DOHH2 (cell line): ENCODE results near the gene FARS2.

Source experiments
- H3F3A ChIP-seq: fragments of 200-600 bp; sonication (generic), shearing (Covaris generic); 2 replicates; pipeline ENCODE4 v1.6.0; 2016; ENCODE audit warnings: antibody characterized with exemption, mild to moderate bottlenecking; ENCODE audit not compliant: control insufficient read depth, insufficient read depth
- H3K27ac ChIP-seq: fragments of 200-600 bp; sonication (generic); 2 replicates; pipeline ENCODE4 v1.5.1; 2014; ENCODE audit warnings: low read depth, mild to moderate bottlenecking, low read length, moderate library complexity
- H3K27me3 ChIP-seq: fragments of 200-600 bp; sonication (generic); 2 replicates; pipeline ENCODE4 v1.6.1; 2014; ENCODE audit warnings: mild to moderate bottlenecking, low read length, mixed read lengths; ENCODE audit not compliant: control insufficient read depth
- H3K36me3 ChIP-seq: fragments of 200-600 bp; sonication (generic); 2 replicates; pipeline ENCODE4 v1.6.1; 2014; ENCODE audit warnings: mild to moderate bottlenecking, low read length, moderate library complexity, mixed read lengths; ENCODE audit not compliant: control insufficient read depth
- H3K4me1 ChIP-seq: fragments of 200-600 bp; sonication (generic); 2 replicates; pipeline ENCODE4 v1.6.1; 2014; ENCODE audit warnings: mild to moderate bottlenecking, low read length, mixed read lengths; ENCODE audit not compliant: control insufficient read depth
- H3K4me2 ChIP-seq: fragments of 200-600 bp; sonication (generic); 2 replicates; pipeline ENCODE4 v1.6.0; 2014; ENCODE audit warnings: mild to moderate bottlenecking, low read length, moderate library complexity
- H3K4me3 ChIP-seq: fragments of 200-600 bp; sonication (generic); 2 replicates; pipeline ENCODE4 v1.5.1; 2014; ENCODE audit warnings: mild to moderate bottlenecking, low read length, mixed read lengths
- H3K79me2 ChIP-seq: fragments of 200-600 bp; sonication (generic); 2 replicates; pipeline ENCODE4 v1.6.1; 2014; ENCODE audit warnings: mild to moderate bottlenecking, low read length, mixed read lengths; ENCODE audit not compliant: control insufficient read depth
- H3K9me2 ChIP-seq: fragments of 200-600 bp; sonication (generic); replicated peaks from 2 replicates; pipeline ENCODE4 v1.6.1; 2014; ENCODE audit warnings: mild to moderate bottlenecking, low read length, mixed read lengths; ENCODE audit not compliant: control insufficient read depth
- H3K9me3 ChIP-seq: fragments of 200-600 bp; sonication (generic); 2 replicates; pipeline ENCODE4 v1.6.1; 2014; ENCODE audit warnings: antibody characterized with exemption, low read length, mixed read lengths; ENCODE audit not compliant: control insufficient read depth, insufficient read depth
- H4K20me1 ChIP-seq: fragments of 200-600 bp; sonication (generic); 2 replicates; pipeline ENCODE4 v1.6.0; 2014; ENCODE audit warnings: low read depth, mild to moderate bottlenecking, antibody characterized with exemption, low read length, moderate library complexity; ENCODE audit not compliant: control insufficient read depth, insufficient read depth
- EZH2phosphoT487 ChIP-seq: fragments of 200-600 bp; sonication (generic); IDR thresholded peaks from 2 replicates; pipeline ENCODE4 v1.6.1; 2017; ENCODE audit warnings: borderline replicate concordance, mild to moderate bottlenecking, antibody characterized with exemption, low read length, moderate library complexity, mixed read lengths
- TF ChIP-seq, protein P1 (sequence below): fragments of 200-600 bp; sonication (generic); IDR thresholded peaks from one replicate; pipeline ENCODE4 v1.5.1; 2014; ENCODE audit warnings: antibody characterized with exemption, mild to moderate bottlenecking, low read depth, low read length; ENCODE audit not compliant: poor library complexity, severe bottlenecking

Gene FARS2

DNA sequence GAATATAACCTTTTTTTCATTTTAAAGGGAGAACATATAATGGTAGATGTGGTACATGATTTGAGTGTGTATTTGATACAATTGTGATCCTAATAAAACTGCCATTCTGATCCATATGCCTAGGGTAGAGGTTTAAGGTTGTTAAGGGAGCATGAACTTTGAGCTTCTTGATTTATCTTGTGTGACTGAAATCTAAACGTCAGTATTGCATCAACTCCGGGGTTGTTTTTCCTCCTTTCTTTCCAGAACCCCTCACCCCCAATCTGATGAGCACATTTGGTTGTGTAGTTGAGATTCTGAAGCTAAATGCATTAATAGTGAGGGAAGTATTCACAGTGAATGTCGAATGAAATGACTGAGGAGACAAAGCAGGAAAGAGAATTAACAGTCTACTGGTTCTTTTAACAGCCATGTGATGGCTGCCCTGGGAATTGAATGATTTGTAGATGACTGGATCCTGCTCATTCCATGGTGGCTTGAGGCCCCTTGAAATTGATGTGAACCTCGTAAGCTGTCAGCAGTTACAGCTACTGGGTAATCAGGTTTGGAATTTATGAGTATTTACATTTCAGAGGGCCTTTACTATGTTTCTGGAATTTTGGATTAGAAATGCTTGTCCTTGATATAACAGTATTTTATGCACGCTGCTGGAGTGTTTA is 44.8 kb downstream of the FARS2 start:
- peaks cover 25% of the 10 kb centered on the region for H3K79me2 ChIP-seq
- peaks cover 14% of the 10 kb centered on the region for H3K4me1 ChIP-seq
- no peak overlapping the region for H3K27ac ChIP-seq
- H3F3A ChIP-seq: no peaks in the 10 kb centered on the region
- H3K36me3 ChIP-seq: no peaks in the 10 kb centered on the region
- peaks cover 4% of the 10 kb centered on the region; the same call in 1 of the 2 replicates for H4K20me1 ChIP-seq
- no peaks in the 10 kb centered on the region for H3K9me3 ChIP-seq
- no peak overlapping the region for H3K4me2 ChIP-seq
- TF ChIP-seq EZH2phosphoT487: no peak
- TF ChIP-seq, protein P1, sequence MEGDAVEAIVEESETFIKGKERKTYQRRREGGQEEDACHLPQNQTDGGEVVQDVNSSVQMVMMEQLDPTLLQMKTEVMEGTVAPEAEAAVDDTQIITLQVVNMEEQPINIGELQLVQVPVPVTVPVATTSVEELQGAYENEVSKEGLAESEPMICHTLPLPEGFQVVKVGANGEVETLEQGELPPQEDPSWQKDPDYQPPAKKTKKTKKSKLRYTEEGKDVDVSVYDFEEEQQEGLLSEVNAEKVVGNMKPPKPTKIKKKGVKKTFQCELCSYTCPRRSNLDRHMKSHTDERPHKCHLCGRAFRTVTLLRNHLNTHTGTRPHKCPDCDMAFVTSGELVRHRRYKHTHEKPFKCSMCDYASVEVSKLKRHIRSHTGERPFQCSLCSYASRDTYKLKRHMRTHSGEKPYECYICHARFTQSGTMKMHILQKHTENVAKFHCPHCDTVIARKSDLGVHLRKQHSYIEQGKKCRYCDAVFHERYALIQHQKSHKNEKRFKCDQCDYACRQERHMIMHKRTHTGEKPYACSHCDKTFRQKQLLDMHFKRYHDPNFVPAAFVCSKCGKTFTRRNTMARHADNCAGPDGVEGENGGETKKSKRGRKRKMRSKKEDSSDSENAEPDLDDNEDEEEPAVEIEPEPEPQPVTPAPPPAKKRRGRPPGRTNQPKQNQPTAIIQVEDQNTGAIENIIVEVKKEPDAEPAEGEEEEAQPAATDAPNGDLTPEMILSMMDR: no peak
- H3K4me3 ChIP-seq: no peak overlapping the region
- peaks cover 10% of the 10 kb centered on the region for H3K27me3 ChIP-seq
- H3K9me2 ChIP-seq: no peaks in the 10 kb centered on the region

DNA sequence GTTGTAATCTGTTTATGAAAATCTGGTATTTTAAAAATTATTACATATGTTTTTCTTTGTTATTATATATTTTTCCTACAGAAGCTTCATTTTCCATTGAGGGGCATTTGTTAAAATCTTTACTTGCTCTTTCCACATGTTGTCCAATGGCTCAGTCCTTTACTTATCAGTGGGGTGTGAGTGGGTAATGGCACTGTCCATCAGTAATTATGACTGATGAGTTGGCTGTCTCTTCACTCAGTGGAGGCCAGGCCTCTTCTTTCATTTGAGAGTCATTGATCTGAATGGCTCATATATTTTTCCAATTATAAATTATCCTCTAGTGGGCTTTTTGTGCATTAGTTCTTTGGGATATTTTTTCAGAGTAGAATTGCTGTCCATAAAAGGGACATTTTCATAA is 45.7 kb downstream of the FARS2 start:
- Histone ChIP-seq H3K27ac (no peak overlapping the region), H3K36me3 (no peaks in the 10 kb centered on the region), H3K4me2 (no peak overlapping the region), H3K27me3 (peaks cover 5% of the 10 kb centered on the region), H3K79me2 (peaks cover 25% of the 10 kb centered on the region), H3K4me1 (peaks cover 14% of the 10 kb centered on the region), H3K9me3 (no peaks in the 10 kb centered on the region), H3F3A (no peaks in the 10 kb centered on the region), H4K20me1 (peaks cover 4% of the 10 kb centered on the region; the same call in 1 of the 2 replicates), H3K4me3 (no peak overlapping the region), H3K9me2 (no peaks in the 10 kb centered on the region)
- TF ChIP-seq, protein P1: no peak
- TF ChIP-seq EZH2phosphoT487: no peak

DNA sequence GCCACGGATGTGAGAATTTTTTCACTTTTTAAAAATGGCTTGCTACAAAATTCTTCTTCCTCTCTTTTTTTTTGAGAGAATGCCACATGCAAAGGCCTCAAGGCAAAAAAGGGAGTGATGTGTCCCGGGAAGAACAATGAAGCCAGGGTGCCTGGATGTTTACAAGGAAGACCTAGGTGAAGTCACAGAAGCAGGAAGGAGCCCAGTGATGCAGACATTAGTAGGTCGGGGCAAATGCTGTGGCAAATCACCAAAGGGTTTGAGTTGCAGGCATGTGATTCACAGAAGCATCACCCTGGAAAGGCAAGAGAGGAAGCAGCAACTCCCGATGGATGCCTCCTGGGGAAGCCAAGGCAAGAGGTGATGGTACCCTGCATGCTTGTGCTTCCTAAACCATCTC is 46.8 kb downstream of the FARS2 start:
- H3K9me2 ChIP-seq: no peaks in the 10 kb centered on the region
- TF ChIP-seq EZH2phosphoT487: no peak
- TF ChIP-seq, protein P1: no peak
- H3K4me1 ChIP-seq: peaks cover 11% of the 10 kb centered on the region
- H3K4me2 ChIP-seq: no peak overlapping the region
- H3K27me3 ChIP-seq: no peaks in the 10 kb centered on the region; the same call in 1 of the 2 replicates
- no peak overlapping the region for H3K4me3 ChIP-seq
- H3K27ac ChIP-seq: no peak overlapping the region
- peaks cover 4% of the 10 kb centered on the region; the same call in 1 of the 2 replicates for H4K20me1 ChIP-seq
- no peaks in the 10 kb centered on the region for H3K36me3 ChIP-seq
- no peaks in the 10 kb centered on the region for H3F3A ChIP-seq
- H3K9me3 ChIP-seq: no peaks in the 10 kb centered on the region
- peaks cover 25% of the 10 kb centered on the region for H3K79me2 ChIP-seq
